GM18907 (cell line): Measurements from ENCODE around the gene CIRBP.

Source experiments
- ATAC-seq: cut with Tn5 transposase; IDR thresholded peaks from one replicate; pipeline ENCODE4 v1.9.1; 2021; ENCODE audit warnings: mild to moderate bottlenecking, moderate library complexity; ENCODE audit not compliant: unreplicated experiment

Gene CIRBP

GRCh38 chr19:1278074-1278473, 8.9 kb downstream of the CIRBP start:
- ATAC-seq, result no peak

DNA sequence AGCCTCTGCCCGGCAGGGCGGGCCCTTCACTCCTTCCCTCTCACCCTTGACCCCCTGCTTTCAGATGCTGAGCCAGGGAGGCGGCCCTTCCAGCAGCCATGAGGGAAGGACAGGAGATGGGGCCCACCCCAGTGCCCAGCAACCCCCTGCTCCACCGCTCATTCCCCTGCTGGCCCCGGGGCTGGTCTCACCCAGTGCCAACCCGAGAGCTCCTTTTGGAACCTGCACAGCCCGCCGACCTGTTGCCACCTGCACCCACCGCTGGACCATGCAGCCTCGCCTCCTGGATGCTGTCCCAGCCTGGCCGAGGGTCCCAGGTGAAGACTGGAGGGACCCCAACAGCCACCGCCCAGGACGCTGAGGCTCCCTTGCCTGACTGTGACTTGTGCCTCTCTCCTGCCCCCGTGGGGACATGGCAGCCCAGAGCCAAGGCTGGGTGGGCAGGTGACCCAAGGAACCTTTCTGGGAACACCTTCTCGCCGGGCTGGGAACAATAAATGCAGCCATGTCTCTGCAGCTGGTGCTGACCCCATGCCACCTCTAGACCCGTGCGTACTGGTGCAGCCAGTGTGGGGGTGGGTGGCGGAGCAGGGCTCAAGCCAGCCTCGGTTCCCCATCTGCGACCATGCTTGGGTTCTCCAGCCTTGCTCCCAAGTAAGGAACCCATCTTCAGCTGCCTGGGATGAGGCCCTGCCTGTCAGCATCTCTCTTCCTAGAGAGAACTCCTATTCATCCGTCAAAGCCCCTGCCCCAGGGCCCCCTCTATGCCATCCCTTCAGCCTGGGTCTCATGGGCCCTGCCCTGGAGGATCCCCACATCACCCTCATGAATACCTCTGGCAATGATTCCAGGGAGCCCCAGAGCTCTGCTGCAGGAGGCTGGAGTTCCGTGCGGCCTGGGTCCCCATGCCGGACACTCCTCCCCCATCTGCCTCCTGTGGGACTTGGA, 9.9 kb downstream of the CIRBP start:
- no peak for ATAC-seq

GRCh38 chr19:1279782-1280341, 10.7 kb downstream of the CIRBP start:
- no peak for ATAC-seq

DNA sequence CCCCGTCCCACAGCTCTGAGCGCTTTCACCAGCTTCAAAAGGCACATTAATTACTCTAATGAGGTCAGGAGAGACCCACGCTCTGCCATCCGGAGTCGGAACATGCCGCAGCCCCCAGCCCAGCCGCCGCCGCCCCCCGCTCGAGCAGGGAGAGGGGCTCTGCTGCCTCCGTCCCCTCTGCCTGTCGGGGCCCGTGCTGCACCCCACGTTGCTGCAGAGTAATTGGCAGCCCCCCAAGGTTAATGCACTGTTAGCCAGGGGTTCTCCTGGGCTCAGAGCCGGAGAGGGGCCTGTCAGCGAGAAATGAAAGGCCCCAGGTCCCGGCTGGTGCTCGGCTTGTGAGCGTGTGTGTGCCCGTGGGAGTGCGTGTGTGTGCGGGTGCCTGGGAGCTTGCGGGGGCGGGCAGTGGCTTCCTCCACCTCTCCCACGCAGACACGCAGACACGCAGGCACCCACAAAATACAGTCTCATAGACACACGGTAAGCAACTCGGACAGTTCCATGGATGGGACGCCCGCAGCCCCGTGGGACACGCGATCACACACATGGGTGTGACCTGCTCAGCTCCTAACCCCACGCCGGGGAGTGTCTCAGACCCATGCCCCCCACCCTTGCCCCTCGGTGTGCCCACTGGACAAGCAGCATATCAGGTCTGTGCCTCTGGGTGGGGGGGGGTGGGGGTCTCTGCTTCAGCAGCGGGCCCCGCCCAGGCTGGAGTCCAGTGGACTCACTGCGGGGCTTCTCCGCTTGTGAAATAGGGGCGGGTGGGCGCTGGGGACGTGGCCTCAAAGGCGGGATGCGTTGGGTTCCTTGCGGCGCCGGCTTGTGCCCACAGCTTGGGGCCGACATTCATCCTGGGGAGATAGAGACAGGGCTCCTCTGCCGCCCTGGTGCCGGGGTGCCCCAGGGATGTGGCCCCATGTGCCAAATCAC, 11.8 kb downstream of the CIRBP start:
- no peak for ATAC-seq

- ATAC-seq, result no peak
These were observed 12.6 kb downstream of the CIRBP start for GRCh38 chr19:1281569-1282287.

DNA sequence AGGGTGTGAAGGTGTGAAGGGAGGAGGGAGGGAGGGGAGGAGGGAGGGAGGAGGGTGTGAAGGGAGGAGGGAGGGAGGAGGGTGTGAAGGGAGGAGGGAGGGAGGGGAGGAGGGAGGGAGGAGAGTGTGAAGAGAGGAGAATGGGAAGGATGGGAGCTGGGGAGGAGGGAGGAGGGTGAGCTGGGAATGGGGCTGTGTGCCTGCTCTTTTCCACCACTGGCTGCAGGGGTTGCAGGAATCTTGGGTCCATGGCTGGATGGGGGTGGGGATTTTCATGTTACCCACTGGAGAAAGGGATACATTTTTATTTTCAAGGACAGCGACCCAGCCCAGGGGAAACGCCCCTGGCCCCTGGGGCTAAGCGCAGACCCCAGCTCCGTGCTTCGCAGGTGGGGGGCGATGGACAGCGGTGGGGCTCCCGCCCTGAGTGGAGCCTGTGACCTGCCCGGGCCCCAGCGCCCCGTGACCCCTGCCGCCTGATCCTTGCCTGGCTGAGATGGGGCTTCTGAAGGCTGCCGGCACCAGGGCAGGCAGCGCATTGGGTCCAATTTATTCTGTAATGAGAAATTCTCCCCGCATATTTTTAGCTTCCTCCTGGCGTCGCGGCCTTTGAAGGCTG, 13.6 kb downstream of the CIRBP start:
- ATAC-seq, result no peak

GRCh38 chr19:1283207-1283916, 14.2 kb downstream of the CIRBP start:
- ATAC-seq, result no peak

DNA sequence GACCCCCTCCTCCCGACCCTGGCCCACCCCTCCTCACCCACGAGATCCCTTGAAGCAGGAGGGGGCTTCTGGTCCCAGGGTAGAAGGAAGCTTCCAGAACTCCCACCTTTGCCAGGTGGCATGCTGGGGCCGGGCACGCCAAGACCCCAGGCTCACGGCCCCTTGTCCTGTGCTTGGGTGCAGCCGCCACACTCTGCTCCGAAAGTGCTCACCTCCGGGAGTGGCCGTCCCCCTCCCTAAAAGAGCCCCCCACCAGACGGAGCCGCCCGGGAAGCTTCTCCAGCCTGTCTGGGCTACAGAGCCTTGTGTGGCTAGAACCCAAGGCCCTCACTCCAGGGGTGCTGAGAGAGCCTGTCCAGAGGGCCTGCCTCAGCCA, 14.8 kb downstream of the CIRBP start:
- ATAC-seq, result no peak

DNA sequence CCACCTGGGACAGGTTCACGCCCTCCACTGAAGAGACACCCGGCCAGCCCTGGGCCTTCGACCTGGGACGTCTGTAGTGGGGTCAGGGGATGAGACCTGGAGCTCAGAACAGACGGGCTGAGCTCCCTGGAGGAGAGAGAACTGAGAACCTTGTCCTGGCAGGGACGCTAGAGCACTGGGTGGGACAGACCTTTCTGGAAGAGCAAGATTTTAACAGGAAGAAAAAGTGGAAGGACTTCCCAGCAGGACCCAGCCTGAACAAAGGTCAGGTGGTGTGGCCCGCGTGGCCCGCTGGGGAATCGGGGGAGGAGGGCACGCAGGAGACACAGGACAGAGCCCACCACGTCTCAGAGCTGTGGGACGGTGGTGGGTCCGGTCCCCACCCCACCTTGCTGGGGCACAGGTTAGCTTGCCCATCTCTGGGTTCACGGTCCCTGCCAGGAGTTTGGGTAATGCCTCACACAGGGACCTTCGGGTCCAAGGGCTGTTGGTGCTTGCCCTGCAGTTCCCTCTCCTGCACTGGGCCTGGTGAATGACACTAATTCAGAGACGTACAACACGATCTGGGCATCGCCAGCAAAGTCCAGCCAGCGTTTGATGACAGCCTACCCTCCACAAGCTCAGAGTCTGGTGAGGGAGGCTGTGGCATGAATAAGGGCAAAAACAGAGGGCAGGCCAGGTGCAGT, 15.3 kb downstream of the CIRBP start:
- ATAC-seq, result no peak

- no peak for ATAC-seq
These were observed 16.0 kb downstream of the CIRBP start for GRCh38 chr19:1284979-1285736.

DNA sequence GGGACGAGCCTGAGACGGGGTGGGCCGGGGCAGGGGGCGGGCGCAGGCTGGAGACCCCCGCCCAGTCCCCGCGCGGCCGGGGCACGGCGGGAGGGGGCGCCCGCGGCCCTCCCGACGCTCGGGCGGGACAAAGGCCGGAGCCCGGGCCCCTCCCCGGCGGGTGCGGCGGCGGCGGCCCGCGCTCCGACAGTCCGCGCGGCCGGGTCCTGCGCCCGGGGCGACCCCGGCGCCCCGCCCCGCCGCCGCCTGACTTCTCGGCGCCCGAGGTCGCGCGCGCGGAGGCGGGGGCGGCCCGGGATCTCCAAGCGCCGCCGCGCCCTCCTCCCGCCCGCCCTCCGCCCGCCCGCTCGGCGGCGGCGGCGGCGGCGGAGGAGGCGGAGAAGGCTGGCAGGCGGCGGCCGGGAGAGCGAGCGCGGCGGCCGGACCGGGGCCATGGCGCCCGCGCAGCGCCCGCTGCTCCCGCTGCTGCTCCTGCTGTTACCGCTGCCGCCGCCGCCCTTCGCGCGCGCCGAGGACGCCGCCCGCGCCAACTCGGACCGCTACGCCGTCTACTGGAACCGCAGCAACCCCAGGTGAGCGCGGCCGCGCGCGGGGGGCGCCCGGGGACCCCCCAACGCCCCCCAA, 16.7 kb downstream of the CIRBP start, which contains the start of gene EFNA2:
TSS of gene EFNA2 (plus strand) at position 137 of the 624 bp plus-strand sequence. CDS start at position 433, 296 bp downstream.
- no peak for ATAC-seq

GRCh38 chr19:1286487-1287353, 17.6 kb downstream of the CIRBP start:
- ATAC-seq, result no peak

GRCh38 chr19:1287354-1288225, 18.5 kb downstream of the CIRBP start:
- no peak for ATAC-seq

DNA sequence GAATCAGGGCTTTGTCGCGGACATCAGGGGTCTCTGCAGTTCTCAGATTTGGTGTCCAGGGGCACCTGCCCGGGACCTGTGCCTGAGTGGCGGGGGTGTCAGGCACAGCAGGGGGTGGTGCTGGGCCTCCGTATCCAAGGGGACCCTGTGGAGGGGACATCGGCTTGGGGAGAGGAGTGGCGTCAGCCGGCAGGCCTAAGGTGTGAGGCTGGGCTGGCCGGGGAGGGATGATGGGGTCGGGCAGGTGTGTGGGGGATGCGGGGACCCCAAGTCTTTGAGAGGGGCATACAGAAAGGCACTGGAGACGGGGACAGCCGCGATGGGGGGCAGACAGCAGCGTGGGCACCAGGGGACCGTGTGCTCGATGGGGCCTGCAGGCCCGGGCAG, 19.1 kb downstream of the CIRBP start:
- ATAC-seq, result no peak

DNA sequence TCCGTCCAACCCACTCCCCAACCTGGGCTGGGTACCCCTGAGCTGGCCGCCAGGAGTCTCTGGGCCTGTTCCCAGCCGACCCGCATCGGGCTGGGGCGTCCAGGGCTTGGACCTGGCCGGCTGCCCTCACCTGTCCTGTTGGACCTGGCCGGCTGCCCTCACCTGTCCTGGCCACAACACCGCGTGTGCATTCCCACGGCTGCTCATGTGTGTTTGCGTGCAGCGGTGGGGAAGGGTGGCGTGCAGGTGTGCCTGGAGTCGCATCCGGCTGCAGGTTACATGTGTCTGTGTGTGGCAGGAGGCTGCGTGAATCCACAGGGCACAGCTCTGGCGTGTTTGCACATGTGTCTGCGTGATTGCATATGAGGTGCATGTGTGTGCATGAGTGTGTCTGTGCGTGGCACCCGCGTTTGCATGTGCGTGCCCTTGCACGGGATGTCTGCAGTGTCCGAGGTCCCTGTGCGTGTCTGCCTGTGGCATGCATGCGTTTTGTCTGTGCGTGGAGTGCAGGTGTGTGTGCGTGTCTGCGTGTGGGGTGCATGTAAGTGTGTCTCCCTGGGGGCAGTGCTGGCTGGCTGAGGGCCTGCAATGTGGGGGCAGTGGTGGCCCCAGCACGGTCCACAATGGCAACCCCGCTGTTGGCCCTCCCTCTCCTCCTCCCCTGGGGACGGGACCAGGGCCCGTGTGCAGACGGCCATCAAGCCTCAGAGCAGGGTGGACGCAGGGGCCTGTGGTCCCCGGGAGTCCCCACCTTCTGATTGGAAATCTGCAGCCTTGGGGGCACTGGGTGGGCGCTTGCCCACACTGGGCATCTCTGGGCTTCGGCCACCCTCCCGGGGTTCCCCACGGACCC, 19.9 kb downstream of the CIRBP start:
- no peak for ATAC-seq
